Measurements from ENCODE around the gene ARID1B.

Gene ARID1B

DNA sequence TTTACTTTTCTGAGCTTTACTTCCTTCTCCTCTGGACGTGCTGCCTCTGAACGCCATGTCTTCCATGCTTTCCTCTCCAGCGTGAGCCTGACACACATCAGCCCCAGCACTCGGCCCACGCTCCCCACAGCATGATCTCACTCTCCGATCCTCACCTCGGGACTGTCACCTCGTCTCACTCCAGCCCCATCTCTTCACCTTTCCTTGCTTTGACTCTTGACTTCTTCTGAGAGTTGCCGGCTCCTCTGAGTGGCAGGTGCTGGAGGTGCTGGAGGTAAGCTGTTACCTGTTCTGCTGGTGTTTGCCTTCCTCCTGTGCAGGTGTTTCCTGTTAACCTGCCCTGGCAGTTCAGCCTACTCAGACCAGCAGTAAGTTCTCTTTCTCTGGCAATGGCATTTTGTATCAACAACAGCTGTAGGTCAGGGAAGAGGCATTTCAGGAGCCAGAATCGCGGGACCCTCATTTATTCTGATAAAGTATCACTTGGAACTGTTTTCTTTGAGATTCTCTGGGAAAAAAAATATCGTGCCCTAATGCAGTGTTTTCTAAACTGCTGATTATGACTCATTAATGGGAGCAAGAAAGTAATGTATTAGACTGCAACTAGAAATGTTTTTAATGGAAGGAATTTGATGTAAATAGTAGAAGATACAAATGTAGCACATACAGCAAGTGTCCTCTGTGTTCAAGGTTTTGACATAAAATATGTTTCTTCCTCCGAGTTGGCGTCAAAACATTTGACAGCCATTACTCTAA, 106.5 kb downstream of the ARID1B start:
- no peak for DNase-seq

- no peak for DNase-seq
Observed at GRCh38 chr6:156884306-156884705, 107.1 kb downstream of the ARID1B start.

- DNase-seq = no peak
Observed at GRCh38 chr6:156885562-156885961, 108.4 kb downstream of the ARID1B start.

DNA sequence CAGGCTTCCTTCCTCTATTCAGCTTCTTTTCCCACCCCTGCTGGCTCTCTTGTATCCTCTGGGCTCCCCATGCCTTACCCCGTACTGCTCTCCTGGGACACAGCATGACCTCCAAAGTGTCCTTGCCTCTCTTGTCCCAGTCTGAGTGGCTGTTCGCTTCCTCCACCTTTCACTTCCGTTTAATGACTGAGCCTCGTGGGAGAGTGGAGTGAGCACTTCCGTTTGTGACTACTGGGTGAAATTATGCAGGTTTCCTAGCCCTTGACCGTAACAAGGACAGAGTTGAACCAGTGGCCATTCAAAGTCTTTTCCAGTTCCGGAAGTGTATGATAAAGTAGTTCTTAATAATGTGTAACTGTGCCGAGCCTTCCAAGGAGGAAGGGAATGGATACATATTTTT, 109.2 kb downstream of the ARID1B start:
- DNase-seq = no peak

GRCh38 chr6:156887623-156888269, 110.6 kb downstream of the ARID1B start:
- no peak for DNase-seq

DNA sequence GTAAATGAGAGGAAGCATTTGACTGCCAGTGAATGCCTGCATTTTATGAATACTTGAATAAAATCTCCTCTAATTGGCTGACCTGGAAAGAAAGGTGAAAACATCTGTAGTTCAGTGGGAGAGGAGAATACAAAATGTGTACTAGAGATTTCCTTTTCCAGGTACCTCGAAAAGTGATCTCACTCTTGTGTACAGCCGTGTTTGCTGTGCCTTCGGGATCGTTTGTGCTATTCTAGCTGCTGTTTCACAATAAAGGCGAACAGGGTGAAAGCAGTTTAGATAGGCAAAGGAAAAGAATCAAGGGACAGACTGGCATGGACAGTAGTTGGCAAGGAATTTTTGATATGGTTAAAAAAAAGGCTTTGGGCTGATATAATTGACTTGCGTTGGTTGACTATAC, 112.3 kb downstream of the ARID1B start:
- DNase-seq = no peak

DNA sequence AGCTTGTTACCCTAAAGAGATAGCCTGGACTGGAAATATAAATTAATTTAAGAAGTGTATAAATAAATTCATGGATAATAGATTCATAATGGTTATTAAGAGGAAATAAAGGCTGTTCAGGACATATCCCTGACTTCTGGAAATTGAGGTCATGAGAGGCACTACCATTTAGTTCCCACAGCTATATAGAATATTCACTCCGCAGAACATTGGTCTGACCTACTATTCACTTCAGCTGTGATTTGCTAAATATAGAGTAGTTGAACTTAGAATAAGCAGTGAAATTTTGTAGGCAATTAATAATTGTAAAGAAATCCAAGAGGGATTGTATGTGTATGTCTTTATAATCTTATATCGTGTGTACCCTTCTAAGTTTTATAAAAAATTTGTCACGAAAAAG, 112.8 kb downstream of the ARID1B start:
- no peak for DNase-seq

GRCh38 chr6:156890627-156891314, 113.6 kb downstream of the ARID1B start:
- no peak for DNase-seq

DNA sequence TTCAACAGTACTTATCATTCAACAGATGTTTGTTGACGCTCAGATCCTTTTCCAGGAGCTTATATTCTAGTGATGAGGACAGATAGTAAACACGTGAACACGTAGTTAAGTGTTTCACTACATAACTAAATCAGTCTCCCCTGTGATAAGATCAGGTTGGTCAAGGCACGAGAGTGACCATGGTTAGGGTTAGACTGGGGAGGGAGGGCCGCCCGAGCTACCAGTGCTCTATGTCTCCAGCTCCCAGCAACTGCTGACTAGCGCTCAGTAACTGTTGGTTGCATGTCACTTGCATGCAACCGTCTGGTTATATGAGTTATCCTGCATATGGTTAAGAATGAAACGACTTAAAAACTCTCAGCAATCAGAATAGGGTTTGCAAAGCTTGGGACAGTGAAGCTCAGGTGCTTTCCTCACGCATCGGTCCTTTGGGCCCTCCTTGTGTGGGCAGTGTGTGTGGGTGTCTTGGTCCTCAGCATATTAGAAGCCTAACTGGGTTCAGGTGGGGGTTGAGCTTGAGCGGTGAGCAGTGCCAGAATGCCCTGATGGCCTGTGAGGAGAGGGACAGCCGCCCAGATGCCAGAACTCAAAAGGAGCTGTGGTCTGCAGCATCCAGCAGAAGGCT, 120.8 kb downstream of the ARID1B start:
- no peak for DNase-seq

GRCh38 chr6:156899071-156899470, 121.9 kb downstream of the ARID1B start:
- DNase-seq = no peak

DNA sequence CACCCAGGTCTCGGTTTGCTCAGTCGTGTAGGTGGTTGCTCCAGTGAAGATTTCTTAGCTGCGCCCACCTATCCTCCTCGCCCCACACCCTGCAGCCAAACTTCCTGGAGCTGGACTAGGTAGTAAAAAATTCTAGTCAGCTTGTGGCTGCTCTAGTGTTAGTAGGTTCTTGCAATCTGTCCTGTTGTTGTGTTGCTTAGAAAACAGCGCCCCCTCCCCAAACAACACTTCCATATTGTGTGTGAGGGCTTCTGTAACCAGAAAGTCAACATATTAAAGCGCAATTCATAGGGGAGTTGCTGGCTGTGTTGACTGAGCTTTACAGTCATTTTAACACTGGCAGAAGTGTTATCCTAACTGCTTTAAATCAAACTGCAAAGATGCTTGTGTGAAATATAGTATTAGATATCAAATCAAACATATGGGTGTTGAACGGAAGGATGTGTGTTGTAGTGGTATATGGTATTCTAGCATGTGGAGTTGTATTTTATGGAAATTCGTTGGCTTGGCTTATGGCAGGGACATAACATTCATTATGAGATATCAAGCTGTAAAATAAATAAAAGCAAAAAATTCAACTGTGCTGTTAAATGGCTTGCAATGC, 122.5 kb downstream of the ARID1B start:
- no peak for DNase-seq

DNA sequence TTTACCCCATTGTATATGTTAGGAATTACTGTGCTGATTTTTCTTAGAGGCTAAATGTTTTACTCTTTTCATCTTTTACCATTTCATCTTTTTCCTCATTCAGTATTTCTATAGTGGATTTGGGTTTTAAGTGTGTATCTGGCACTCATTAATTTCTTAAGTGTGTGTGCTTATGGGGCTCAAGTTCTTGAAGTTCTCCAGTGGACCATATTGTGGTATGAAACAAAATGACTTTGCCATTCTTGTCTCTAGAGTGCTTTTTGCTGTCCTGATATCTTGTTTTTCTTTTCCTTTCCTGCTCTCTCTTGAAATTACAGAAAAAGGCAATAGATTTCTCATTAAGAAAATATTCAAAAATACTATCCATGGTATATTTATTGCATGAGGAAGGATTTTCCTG, 123.1 kb downstream of the ARID1B start:
- no peak for DNase-seq

DNA sequence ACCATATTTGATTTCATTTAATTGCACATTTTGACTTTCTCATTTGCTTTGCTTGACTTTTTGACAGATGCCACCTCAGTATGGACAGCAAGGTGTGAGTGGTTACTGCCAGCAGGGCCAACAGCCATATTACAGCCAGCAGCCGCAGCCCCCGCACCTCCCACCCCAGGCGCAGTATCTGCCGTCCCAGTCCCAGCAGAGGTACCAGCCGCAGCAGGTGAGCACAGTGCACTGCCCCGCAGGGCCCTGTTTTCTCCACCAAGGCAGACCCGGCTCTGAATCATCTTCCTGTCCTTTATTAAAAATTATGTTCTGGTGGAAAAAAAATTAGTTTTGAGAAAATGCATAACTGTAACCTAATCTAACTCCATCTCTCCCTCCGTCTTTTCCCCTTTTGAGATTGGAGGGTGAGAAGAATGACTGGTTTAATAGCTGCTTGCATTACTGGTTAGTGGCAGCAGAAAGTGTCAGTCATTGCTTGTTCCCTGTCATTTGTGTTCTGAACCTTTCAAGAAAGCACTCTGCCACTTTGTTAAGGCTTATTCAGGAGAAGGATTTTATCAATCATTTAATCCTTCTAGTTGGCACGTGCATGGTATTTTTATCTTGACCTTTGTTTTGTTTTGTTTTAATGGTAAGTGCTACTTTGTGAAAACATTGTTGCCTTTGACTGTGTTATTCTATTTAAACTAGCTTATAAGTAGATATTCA, 124.3 kb downstream of the ARID1B start:
- DNase-seq = no peak

- DNase-seq = no peak
Observed at GRCh38 chr6:156902782-156903181, 125.6 kb downstream of the ARID1B start.

- DNase-seq = no peak
Observed at GRCh38 chr6:156904176-156904967, 127.2 kb downstream of the ARID1B start.

- DNase-seq = no peak
Observed at GRCh38 chr6:156905801-156906200, 128.6 kb downstream of the ARID1B start.

DNA sequence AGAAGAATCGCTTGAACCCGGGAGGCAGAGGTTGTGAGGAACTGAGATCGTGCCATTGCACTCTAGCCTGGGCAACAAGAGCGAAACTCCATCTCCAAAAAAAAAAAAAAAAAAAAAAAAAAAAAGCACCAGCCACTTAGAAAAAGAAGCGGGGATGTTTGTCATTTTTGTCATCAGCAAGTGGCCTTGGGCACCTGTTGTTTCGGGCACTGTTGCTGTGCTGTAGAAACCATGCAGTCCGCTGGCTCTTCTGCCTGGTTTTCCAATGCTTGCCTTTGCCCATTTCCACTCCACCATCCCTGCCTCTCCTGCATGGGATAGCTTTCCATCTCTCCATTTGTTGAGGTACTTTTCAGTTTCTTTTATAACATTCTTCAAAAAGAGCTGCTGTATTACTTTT, 129.3 kb downstream of the ARID1B start:
- DNase-seq = no peak

DNA sequence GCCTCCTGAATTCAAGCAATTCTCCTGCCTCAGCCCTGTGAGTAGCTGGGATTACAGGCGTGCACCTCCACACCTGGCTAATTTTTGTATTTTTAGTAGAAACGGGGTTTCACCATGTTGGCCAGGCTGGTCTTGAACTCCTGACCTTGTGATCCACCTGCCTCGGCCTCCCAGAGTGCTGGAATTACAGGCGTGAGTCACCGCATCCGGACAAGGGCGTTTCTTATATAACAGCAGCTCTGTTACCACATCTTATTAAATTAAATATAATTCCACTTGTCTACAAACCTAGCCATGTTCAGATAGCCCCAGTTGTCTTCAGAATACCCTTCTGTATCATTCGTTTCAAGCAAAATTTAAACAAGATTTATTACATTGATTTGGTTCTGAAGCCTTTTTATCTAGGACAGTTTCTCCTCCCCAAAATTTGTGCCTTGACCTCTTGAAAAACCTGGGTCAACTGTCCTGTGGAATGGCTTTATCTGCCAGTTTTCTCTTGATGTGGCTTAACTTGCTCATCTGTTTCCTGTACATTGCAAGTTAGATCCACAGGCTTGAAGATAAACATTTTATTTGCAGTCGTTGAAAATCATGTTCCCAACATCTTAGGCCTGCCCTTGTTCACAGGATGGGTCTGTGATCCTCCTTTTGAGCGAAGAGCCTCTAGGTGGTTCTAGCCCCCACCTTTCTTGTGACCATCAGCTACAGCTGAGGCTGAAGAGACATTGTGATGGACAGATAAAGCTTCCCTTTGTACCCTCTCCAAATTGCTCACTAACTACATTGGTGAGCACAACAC, 132.2 kb downstream of the ARID1B start:
- DNase-seq = no peak

DNA sequence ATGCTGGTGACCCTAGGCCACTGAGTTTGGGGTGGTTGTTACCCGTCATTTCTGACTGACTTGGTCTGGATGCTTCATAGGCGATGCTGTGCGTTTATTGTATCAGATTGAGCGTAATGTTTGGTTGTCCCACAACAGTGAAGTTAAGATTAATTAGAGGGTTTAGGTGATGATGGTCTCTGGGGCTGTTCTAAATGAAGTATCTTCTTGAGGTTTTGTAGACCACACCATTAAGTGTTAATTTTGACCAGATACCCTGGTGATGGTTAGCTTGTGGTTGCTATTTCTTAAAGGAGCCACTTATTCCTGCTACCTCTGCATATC, 132.8 kb downstream of the ARID1B start:
- DNase-seq = no peak

DNA sequence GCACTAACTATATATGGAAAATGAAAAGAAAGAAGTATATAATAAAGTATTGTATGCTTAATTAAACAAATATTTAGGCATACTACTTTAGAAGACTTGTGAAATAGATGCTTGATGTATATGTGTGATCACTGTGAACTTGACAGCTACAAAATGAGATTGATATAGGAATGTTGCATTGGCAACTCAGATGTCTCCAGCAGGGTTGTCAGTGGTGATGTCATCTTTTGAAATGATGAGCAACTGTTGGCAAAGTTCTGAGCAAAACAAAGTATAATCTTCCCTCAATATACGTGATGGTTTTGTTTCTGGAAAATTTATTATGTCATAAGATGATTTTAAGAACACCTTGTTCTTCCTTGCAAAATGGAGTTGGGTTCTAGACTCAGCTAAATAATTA, 133.8 kb downstream of the ARID1B start:
- no peak for DNase-seq

GRCh38 chr6:156911581-156911980, 134.4 kb downstream of the ARID1B start:
- no peak for DNase-seq

All from activated CD4-positive, alpha-beta T cell treated with anti-CD3 and anti-CD28 coated beads for 1 hour (primary cell).